ENCODE measurements around the gene ARID4A.
A peak's percentile ranks its signal among the peaks of the same experiment; 100 is the strongest.
"Not testable (repeated sequence)": the region's sequence is repeated elsewhere in the genome, so short reads cannot be mapped to it uniquely, and the experiment has no call there.

The ARID4A gene

DNA sequence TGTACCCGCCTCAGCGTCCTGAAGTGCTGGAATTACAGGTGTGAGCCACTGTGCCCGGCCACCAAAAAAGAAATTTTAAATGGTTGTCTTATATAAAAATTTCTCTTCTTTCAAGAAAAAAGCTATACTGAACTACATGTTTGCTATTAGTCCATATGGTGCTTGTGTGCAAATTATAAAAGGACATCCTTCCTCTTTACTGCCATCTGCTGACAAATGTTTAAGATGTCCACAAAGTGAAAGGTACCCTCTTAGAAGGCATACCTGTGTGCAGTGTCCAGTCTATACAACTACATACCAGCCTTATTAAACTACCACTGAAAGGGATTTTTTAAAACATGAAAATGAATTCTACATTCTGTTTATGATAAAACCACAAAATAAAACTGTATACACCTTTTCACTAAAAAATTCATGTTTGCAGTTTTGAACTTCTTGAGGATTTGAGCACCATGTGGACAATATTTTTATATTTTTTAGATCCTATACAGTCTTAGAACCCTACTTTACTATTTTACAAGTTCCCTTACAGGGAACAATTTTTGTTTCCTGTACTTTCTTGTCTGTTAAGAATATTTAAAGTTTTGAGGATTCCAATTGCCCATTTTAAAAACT lies 64.5 kb downstream of the ARID4A start:
- no peak for DNase-seq

GRCh38 chr14:58364316-58364715 lies 66.0 kb downstream of the ARID4A start:
- no peak for DNase-seq

- DNase-seq, result no peak
These were observed 68.9 kb downstream of the ARID4A start for GRCh38 chr14:58367296-58367695.

- DNase-seq, result no peak
These were observed 70.6 kb downstream of the ARID4A start for GRCh38 chr14:58368956-58369355.

DNA sequence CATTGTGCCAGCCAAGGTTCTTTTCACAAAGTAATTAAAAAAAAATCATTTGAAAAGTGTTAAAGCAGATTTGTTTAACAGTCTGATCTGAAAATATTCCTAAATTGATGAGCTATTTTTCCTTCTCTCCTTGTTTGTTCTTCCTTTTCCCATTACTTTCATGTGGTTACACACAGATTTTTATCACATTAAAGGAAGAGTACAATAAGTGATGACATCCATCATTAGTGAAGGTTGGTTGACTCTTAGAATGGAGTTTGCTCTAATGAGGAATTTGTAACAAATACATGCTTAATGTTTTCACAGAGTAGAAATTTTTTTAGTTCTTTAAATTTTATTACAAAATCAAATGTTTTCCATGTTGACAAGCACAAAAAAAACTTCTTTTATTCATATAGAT lies 78.4 kb downstream of the ARID4A start:
- DNase-seq, result no peak

DNA sequence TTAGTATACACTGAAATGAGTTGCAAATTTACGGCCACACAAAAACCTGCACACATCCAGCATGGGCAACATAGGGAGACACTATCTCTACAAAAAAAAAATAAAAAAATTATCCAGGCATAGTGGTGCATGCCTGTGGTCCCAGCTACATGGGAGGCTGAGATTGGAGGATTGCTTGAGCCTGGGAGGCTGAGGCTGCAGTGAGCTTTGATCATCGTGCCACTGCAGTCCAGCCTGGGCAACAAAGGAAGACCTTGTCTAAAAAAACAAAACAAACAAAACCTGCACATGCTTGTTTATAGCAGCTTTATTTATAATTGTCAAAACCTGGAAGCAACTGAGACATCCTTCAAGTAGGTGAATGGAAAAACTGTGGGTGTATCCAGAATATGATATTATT lies 92.5 kb downstream of the ARID4A start:
- no peak for DNase-seq

GRCh38 chr14:58395562-58395811 lies 97.1 kb downstream of the ARID4A start:
- no peak for DNase-seq

- peak; percentile 65 for DNase-seq
These were observed 97.7 kb downstream of the ARID4A start, which contains the start of gene TOMM20L for GRCh38 chr14:58395812-58396788. TSS of gene TOMM20L (plus strand) at chr14:58395930. CDS start at chr14:58395958, 28 bp downstream.

DNA sequence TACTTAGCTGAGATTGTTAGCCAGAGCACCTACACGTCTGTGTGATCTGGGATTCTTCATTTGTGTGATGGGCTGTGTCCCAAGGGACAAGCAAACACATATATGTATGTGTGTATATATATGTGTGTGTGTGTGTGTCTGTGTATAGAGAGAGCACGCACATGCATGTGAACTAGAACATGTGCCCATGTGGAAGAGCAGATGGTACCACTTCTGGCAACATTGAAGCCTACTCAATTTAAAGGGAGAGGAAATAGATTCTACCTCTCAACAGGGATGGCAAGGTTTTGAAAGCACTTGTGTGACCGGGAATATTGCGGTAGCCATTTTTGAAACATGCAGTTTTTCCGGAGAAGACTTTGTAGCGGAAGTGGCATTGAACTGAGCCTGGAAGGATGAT lies 98.8 kb downstream of the ARID4A start:
- DNase-seq, result no peak

DNA sequence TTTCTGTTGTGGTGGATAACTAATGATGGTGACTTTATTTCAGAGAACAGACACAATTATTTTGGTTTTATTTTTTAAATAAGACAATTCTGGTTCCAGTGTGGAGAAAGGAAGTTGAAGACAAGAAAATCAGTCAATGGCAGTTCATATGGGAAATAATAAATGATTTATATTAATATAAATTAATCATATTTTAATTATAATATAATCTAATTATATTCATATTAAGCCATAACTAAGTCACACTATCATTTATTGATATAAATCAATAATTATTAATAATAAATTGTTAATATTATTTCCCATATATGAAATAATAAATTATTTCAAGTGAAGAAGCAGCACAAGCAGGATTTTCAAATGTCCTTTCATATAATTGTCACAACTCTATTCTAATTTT lies 100.1 kb downstream of the ARID4A start:
- no peak for DNase-seq

GRCh38 chr14:58398895-58399294 lies 100.5 kb downstream of the ARID4A start:
- DNase-seq, result no peak

- DNase-seq, result no peak
These were observed 103.2 kb downstream of the ARID4A start for GRCh38 chr14:58401587-58401986.

DNA sequence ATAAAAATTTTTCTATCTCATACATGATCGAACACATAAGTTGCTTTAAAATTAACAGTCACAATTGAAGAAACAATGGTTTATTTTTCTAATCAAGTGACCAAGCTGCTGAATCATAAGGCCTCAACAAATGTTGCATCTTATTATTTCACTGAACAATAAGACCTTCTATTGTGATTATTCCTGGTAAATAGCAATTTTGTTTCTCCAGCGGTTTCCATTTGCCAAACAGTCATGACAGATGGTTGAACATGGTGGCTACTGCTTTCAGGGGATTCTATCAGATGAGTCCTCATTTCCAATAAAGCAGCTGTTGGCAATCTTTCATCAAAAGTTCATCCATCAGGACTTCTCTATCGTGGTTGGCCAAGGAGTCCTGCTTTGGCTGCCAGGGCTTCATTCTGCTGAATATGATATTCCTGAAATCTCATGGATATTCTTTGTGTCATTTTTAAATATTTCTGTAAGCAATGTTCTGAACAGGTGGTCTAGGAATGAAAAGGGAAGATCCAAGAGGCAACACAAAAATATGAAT lies 110.4 kb downstream of the ARID4A start:
- no peak for DNase-seq

GRCh38 chr14:58414845-58415244 lies 116.5 kb downstream of the ARID4A start:
- no peak for DNase-seq

DNA sequence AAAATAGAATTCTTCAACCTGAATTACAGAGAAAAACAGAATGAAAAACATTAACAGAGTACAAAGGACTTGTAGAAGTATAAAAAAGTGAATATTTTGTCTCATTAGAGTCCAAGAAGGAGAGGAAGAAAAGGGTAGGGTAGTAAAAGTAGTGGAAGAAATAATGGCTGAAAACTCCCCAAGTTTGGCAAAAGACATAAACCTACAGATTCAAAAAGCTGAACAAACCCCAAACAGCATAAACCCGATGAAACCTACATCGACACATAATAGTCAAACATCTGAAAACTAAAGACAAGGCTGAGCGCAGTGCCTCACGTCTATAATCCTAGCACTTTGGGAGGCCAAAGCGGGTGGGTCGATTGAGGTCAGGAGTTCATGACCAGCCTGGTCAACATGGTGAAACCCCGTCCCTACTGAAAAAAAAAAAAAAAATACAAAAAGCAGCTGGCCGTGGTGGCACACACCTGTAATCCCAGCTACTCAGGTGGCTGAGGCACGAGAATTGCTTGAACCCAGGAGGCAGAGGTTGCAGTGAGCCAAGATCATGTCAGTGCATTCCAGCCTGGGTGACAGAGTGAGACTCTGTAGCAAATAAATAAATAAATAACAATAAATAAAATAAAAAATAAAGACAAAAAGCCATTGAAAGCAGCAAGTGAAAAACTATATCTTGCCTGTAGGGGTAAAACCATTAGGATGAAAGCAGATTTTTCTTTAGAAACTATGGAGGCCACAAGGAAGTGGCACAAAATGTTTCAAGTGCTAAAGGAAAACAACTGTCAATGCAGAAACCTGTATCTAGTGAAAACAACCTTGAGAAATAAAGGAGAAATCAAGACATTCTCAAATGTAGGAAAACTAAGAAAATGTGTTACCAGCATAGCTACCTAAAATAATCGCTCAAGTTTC lies 117.5 kb downstream of the ARID4A start:
- DNase-seq, result no peak

GRCh38 chr14:58416934-58417333 lies 118.6 kb downstream of the ARID4A start:
- DNase-seq, result not testable (repeated sequence)

Data from activated effector memory CD4-positive, alpha-beta T cell treated with Interleukin-2 at 50 U/mL for 16 hours (primary cell).